Sigmoid colon (tissue), 7 donors: ENCODE measurements around the gene MISP3. TPM values are rescaled to one million over a fixed set of nuclear protein-coding genes. Genes with fewer than 3 reads are reported as not detected.

ENCODE experiments used
- DNase-seq: peaks from one replicate; pipeline ENCODE4 v3.0.0-alpha.2; 2019
- H3K27ac ChIP-seq, 4 donors: fragments of 200-600 bp; sonication (generic); one replicate each; pipeline ENCODE4 v1.5.1; 2016 to 2019; ENCODE audit warnings: mild to moderate bottlenecking in 1 of 4
- H3K27me3 ChIP-seq, 3 donors: fragments of 200-600 bp; sonication (generic); one replicate each; pipeline ENCODE4 v1.5.1; 2019; ENCODE audit warnings: mild to moderate bottlenecking in 1 of 3
- H3K36me3 ChIP-seq, 4 donors: fragments of 200-600 bp; sonication (generic); one replicate each; pipeline ENCODE4 v1.5.1; 2016 to 2019
- H3K4me1 ChIP-seq, 4 donors: fragments of 200-600 bp; sonication (generic); one replicate each; pipeline ENCODE4 v1.5.1; 2017 to 2019
- H3K4me3 ChIP-seq, 4 donors: fragments of 200-600 bp; sonication (generic); one replicate each; pipeline ENCODE4 v1.5.1; 2017 to 2019; ENCODE audit warnings: mild to moderate bottlenecking in 2 of 4, moderate library complexity in 1 of 4
- H3K9me3 ChIP-seq, 4 donors: fragments of 200-600 bp in 3 of 4; sonication (generic) in 3 of 4; one replicate each; pipeline versions ENCODE4 v1.5.1 to v1.6.1; 2013 to 2019
- CTCF ChIP-seq, 4 experiments: fragments of 450-650 bp in 3 of 4; fragments of 200-600 bp in 1 of 4; IDR thresholded peaks; one replicate each; pipeline ENCODE4 v1.5.1; 2016 to 2019; ENCODE audit warnings: antibody characterized with exemption in 4 of 4, mild to moderate bottlenecking in 3 of 4, moderate library complexity in 2 of 4
- EP300 ChIP-seq, 4 donors: sonication (generic); formaldehyde crosslinking; IDR thresholded peaks; one replicate each; pipeline ENCODE4 v1.6.1; 2017; ENCODE audit warnings: antibody characterized with exemption in 4 of 4
- POLR2A ChIP-seq, 2 donors: fragments of 450-650 bp; IDR thresholded peaks; one replicate each; pipeline ENCODE4 v1.6.1; 2016; ENCODE audit warnings: antibody characterized with exemption in 2 of 2, mild to moderate bottlenecking in 2 of 2, moderate library complexity in 2 of 2
- POLR2AphosphoS5 ChIP-seq, 4 donors: sonication (generic); formaldehyde crosslinking; IDR thresholded peaks; one replicate each; pipeline ENCODE4 v1.6.1; 2017; ENCODE audit warnings: antibody characterized with exemption in 4 of 4
- WGBS, 2 donors: extraction: QIAGEN DNeasy Blood & Tissue Kit; methylation state at CpG; one replicate each; pipeline ENCODE4 v1.1.7; 2013; 5-methylcytosine and 5-hydroxymethylcytosine counted together
- intact Hi-C: fragments of 100-400 bp; cut with DNase I; formaldehyde crosslinking; loops from one replicate; pipeline ENCODE4 v1.15.1; 2023
- polyA plus RNA-seq, 3 donors: library from polyadenylated mRNA; stranded (reverse); fragments of 200-250 nt; gene quantifications; one replicate each; pipeline ENCODE4 v1.2.3, GENCODE V29; 2013
- total RNA-seq, 4 donors: library from RNA; depleted of rRNA; stranded (reverse); fragments of >200 nt; gene quantifications; one replicate each; pipeline ENCODE4 v1.1.0, GENCODE V29; 2016
- donor health status: healthy with polysubstance abuse.
- donor health status: Bipolar disorder and iron deficiency.
- donor health status: healthy.

Gene MISP3
- total and polyA plus RNA-seq, 7 donors = 1.4 to 26.4 (median 3.8) TPM

GRCh38 chr19:14070268-14071050 is 2.1 kb upstream of the MISP3 start:
- no peak overlapping the region for H3K4me3 ChIP-seq
- no peaks in the 10 kb centered on the region for H3K27me3 ChIP-seq
- TF ChIP-seq POLR2A (IDR thresholded peaks at IDR 0.05) = no peak
- no peak for TF ChIP-seq EP300 (IDR thresholded peaks at IDR 0.05)
- no peak for TF ChIP-seq CTCF (IDR thresholded peaks at IDR 0.05)
- TF ChIP-seq POLR2AphosphoS5 (IDR thresholded peaks at IDR 0.05) = no peak
- 96% methylated on average over 43 of the region's 43 CpGs for WGBS, 2 donors
- intact Hi-C loops = no loop called here
- no peak overlapping the region for H3K27ac ChIP-seq
- H3K4me1 ChIP-seq = peaks cover 0 to 36% (median 34%) of the 10 kb centered on the region in 4 donors
- no peaks in the 10 kb centered on the region for H3K36me3 ChIP-seq
- DNase-seq = no peak
- H3K9me3 ChIP-seq = no peaks in the 10 kb centered on the region

GRCh38 chr19:14073261-14073924 is 807 bp downstream of the MISP3 start:
- WGBS, 2 donors = 0 to 1% methylated on average over 106 of the region's 106 CpGs
- Histone ChIP-seq H3K9me3 (no peaks in the 10 kb centered on the region), H3K4me3 (peak overlapping the region; percentile 42 to 77 (median 62)), H3K27me3 (no peaks in the 10 kb centered on the region), H3K27ac (peak overlapping the region; percentile 87 to 93 (median 91)), H3K4me1 (peaks cover 0 to 41% (median 38%) of the 10 kb centered on the region in 4 donors), H3K36me3 (no peaks in the 10 kb centered on the region)
- intact Hi-C loops = loop anchor here (1.0 to 2.0 kb wide), 3 partner anchors 39 to 193 kb away; partner anchors contain the start of gene RFX1
- DNase-seq = peak; percentile 82
- no peak for TF ChIP-seq EP300 (IDR thresholded peaks at IDR 0.05)
- TF ChIP-seq CTCF (IDR thresholded peaks at IDR 0.05) = peak in 1 of 4 experiments; percentile 41
- TF ChIP-seq POLR2A (IDR thresholded peaks at IDR 0.05) = no peak
- peak; percentile 28 to 78 (median 54) for TF ChIP-seq POLR2AphosphoS5 (IDR thresholded peaks at IDR 0.05)

GRCh38 chr19:14073925-14074838 is 1.6 kb downstream of the MISP3 start:
- WGBS, 2 donors = 1 to 2% methylated on average over 44 of the region's 44 CpGs
- no peaks in the 10 kb centered on the region for H3K36me3 ChIP-seq
- H3K4me1 ChIP-seq = peaks cover 0 to 41% (median 38%) of the 10 kb centered on the region in 4 donors
- H3K9me3 ChIP-seq = no peaks in the 10 kb centered on the region
- H3K27ac ChIP-seq = peak overlapping the region; percentile 87 to 93 (median 91)
- intact Hi-C loops = loop anchor here (1.0 to 2.0 kb wide), 4 partner anchors 39 to 194 kb away; partner anchors contain the start of genes ASF1B and RFX1
- DNase-seq = peak; percentile 77
- no peaks in the 10 kb centered on the region for H3K27me3 ChIP-seq
- TF ChIP-seq POLR2AphosphoS5 (IDR thresholded peaks at IDR 0.05) (no peak), CTCF (IDR thresholded peaks at IDR 0.05) (no peak), EP300 (IDR thresholded peaks at IDR 0.05) (no peak), POLR2A (IDR thresholded peaks at IDR 0.05) (no peak)
- H3K4me3 ChIP-seq = peak overlapping the region; percentile 42 to 77 (median 62)

GRCh38 chr19:14078411-14078810 is 5.8 kb downstream of the MISP3 start:
- 43 to 49% methylated on average over 2 of the region's 2 CpGs for WGBS, 2 donors
- no peaks in the 10 kb centered on the region for H3K36me3 ChIP-seq
- no peaks in the 10 kb centered on the region for H3K9me3 ChIP-seq
- no peak overlapping the region for H3K27ac ChIP-seq
- TF ChIP-seq EP300 (IDR thresholded peaks at IDR 0.05) (no peak), POLR2AphosphoS5 (IDR thresholded peaks at IDR 0.05) (peak in 1 of 4 donors; percentile 11)
- no peak overlapping the region for H3K4me3 ChIP-seq
- H3K4me1 ChIP-seq = peaks cover 0 to 43% (median 38%) of the 10 kb centered on the region in 4 donors
- no peak for DNase-seq
- intact Hi-C loops = no loop called here
- no peaks in the 10 kb centered on the region for H3K27me3 ChIP-seq
